Ascending aorta (tissue), 2 donors: ENCODE results near the gene ZNF341. TPM values are rescaled to one million over a fixed set of nuclear protein-coding genes. Genes with fewer than 3 reads are reported as not detected.

ENCODE experiments used
- DNase-seq, 2 donors: peaks; one replicate each; pipeline ENCODE4 v3.0.0-alpha.2; 2019; ENCODE audit warnings: low spot score in 2 of 2
- H3K27ac ChIP-seq, 2 donors: fragments of 200-600 bp; sonication (generic); one replicate each; pipeline ENCODE4 v1.5.1; 2016 to 2017; ENCODE audit warnings: mild to moderate bottlenecking in 1 of 2
- H3K27me3 ChIP-seq: fragments of 200-600 bp; sonication (generic); one replicate; pipeline ENCODE4 v1.5.1; 2017
- H3K36me3 ChIP-seq, 2 donors: fragments of 200-600 bp; sonication (generic); one replicate each; pipeline ENCODE4 v1.5.1; 2016
- H3K4me1 ChIP-seq, 2 donors: fragments of 200-600 bp; sonication (generic); one replicate each; pipeline ENCODE4 v1.5.1; 2016 to 2017; ENCODE audit warnings: mild to moderate bottlenecking in 1 of 2
- H3K4me3 ChIP-seq, 2 donors: fragments of 200-600 bp; sonication (generic); one replicate each; pipeline ENCODE4 v1.5.1; 2016 to 2017; ENCODE audit warnings: mild to moderate bottlenecking in 1 of 2
- H3K9me3 ChIP-seq, 2 donors: fragments of 200-600 bp; sonication (generic); one replicate each; pipeline ENCODE4 v1.5.1; 2016
- CTCF ChIP-seq, 3 experiments: fragments of 200-600 bp in 2 of 3; fragments of 450-650 bp in 1 of 3; sonication (generic) in 2 of 3; IDR thresholded peaks; one replicate each; pipeline ENCODE4 v1.5.1; 2016 to 2019; ENCODE audit warnings: antibody characterized with exemption in 3 of 3, mild to moderate bottlenecking in 1 of 3, moderate library complexity in 1 of 3
- intact Hi-C: fragments of 100-400 bp; cut with DNase I; formaldehyde crosslinking; loops from one replicate; pipeline ENCODE4 v1.15.1; 2023
- total RNA-seq: library from RNA; depleted of rRNA; stranded (reverse); fragments of >200 nt; gene quantifications from one replicate; pipeline ENCODE4 v1.1.0, GENCODE V29; 2016

ZNF341 gene
- total RNA-seq, 1 donor from 2014 or later = 4.5 TPM

GRCh38 chr20:33701629-33702450 is 30.0 kb upstream of the ZNF341 start:
- no peak for DNase-seq
- intact Hi-C loops = no loop called here
- TF ChIP-seq CTCF (IDR thresholded peaks at IDR 0.05) = no peak

GRCh38 chr20:33702861-33703260 is 28.9 kb upstream of the ZNF341 start:
- H3K27ac ChIP-seq = no peak overlapping the region

More at GRCh38 chr20:33701629-33702450, 30.0 kb upstream of the ZNF341 start:
- no peak overlapping the region for H3K4me3 ChIP-seq
- no peaks in the 10 kb centered on the region for H3K27me3 ChIP-seq
- peaks cover 0 to 2% of the 10 kb centered on the region in 2 donors for H3K4me1 ChIP-seq
- H3K36me3 ChIP-seq = peaks cover 0 to 9% of the 10 kb centered on the region in 2 donors
- no peak overlapping the region for H3K27ac ChIP-seq
- no peaks in the 10 kb centered on the region for H3K9me3 ChIP-seq

GRCh38 chr20:33703498-33704137 is 28.2 kb upstream of the ZNF341 start:
- Histone ChIP-seq H3K27ac (no peak overlapping the region), H3K36me3 (peaks cover 6 to 16% of the 10 kb centered on the region in 2 donors), H3K4me3 (no peak overlapping the region), H3K9me3 (no peaks in the 10 kb centered on the region), H3K27me3 (no peaks in the 10 kb centered on the region), H3K4me1 (no peaks in the 10 kb centered on the region)
- TF ChIP-seq CTCF (IDR thresholded peaks at IDR 0.05) = no peak
- no peak for DNase-seq
- intact Hi-C loops = no loop called here

More at GRCh38 chr20:33702861-33703260, 28.9 kb upstream of the ZNF341 start:
- Histone ChIP-seq H3K27me3 (no peaks in the 10 kb centered on the region), H3K36me3 (peaks cover 6 to 16% of the 10 kb centered on the region in 2 donors), H3K4me1 (no peaks in the 10 kb centered on the region), H3K4me3 (no peak overlapping the region), H3K9me3 (no peaks in the 10 kb centered on the region)
- intact Hi-C loops = no loop called here
- no peak for TF ChIP-seq CTCF (IDR thresholded peaks at IDR 0.05)
- no peak for DNase-seq

- DNase-seq = no peak
- TF ChIP-seq CTCF (IDR thresholded peaks at IDR 0.05) = no peak
- intact Hi-C loops = no loop called here
- Histone ChIP-seq H3K4me1 (no peaks in the 10 kb centered on the region), H3K27me3 (no peaks in the 10 kb centered on the region), H3K4me3 (no peak overlapping the region), H3K36me3 (peaks cover 6 to 16% of the 10 kb centered on the region in 2 donors), H3K27ac (no peak overlapping the region), H3K9me3 (no peaks in the 10 kb centered on the region)
Measured at GRCh38 chr20:33704197-33704924, 27.4 kb upstream of the ZNF341 start.

GRCh38 chr20:33707668-33708067 is 24.1 kb upstream of the ZNF341 start:
- H3K4me3 ChIP-seq = no peak overlapping the region
- intact Hi-C loops = no loop called here
- H3K27me3 ChIP-seq = no peaks in the 10 kb centered on the region
- no peaks in the 10 kb centered on the region for H3K4me1 ChIP-seq
- no peaks in the 10 kb centered on the region for H3K9me3 ChIP-seq
- H3K36me3 ChIP-seq = peaks cover 15 to 35% of the 10 kb centered on the region in 2 donors
- no peak for DNase-seq
- H3K27ac ChIP-seq = no peak overlapping the region
- no peak for TF ChIP-seq CTCF (IDR thresholded peaks at IDR 0.05)
